GM21619 (cell line): ENCODE results near the gene DNAI2.
"Not testable (repeated sequence)": the region's sequence is repeated elsewhere in the genome, so short reads cannot be mapped to it uniquely, and the experiment has no call there.

ENCODE experiments used
- ATAC-seq: cut with Tn5 transposase; IDR thresholded peaks from one replicate; pipeline ENCODE4 v1.9.1; 2021; ENCODE audit not compliant: unreplicated experiment

DNAI2 gene

GRCh38 chr17:74245145-74245831, 28.7 kb upstream of the DNAI2 start:
- ATAC-seq: no peak

GRCh38 chr17:74245871-74246270, 28.2 kb upstream of the DNAI2 start:
- no peak for ATAC-seq

- no peak for ATAC-seq
Measured at GRCh38 chr17:74249590-74250270, 24.3 kb upstream of the DNAI2 start.

GRCh38 chr17:74250324-74250995, 23.6 kb upstream of the DNAI2 start:
- no peak for ATAC-seq

- ATAC-seq: no peak
Measured at GRCh38 chr17:74251051-74251450, 23.0 kb upstream of the DNAI2 start.

GRCh38 chr17:74251569-74251968, 22.5 kb upstream of the DNAI2 start:
- ATAC-seq: no peak

- ATAC-seq: no peak
Measured at GRCh38 chr17:74252211-74252610, 21.8 kb upstream of the DNAI2 start.

GRCh38 chr17:74253036-74253435, 21.0 kb upstream of the DNAI2 start:
- no peak for ATAC-seq

- ATAC-seq: no peak
Measured at GRCh38 chr17:74257311-74257710, 16.7 kb upstream of the DNAI2 start.

- ATAC-seq: no peak
Measured at GRCh38 chr17:74259667-74260524, 14.1 kb upstream of the DNAI2 start.

- no peak for ATAC-seq
Measured at GRCh38 chr17:74260525-74260850, 13.5 kb upstream of the DNAI2 start.

- ATAC-seq: no peak
Measured at GRCh38 chr17:74262601-74263000, 11.4 kb upstream of the DNAI2 start.

- ATAC-seq: not testable (repeated sequence)
Measured at GRCh38 chr17:74267054-74267453, 7.0 kb upstream of the DNAI2 start.

- no peak for ATAC-seq
Measured at GRCh38 chr17:74267579-74267978, 6.5 kb upstream of the DNAI2 start.

GRCh38 chr17:74267987-74268499, 6.0 kb upstream of the DNAI2 start:
- ATAC-seq: no peak

GRCh38 chr17:74268558-74268957, 5.5 kb upstream of the DNAI2 start:
- ATAC-seq: no peak

GRCh38 chr17:74270333-74270732, 3.7 kb upstream of the DNAI2 start:
- ATAC-seq: no peak

GRCh38 chr17:74271281-74271680, 2.8 kb upstream of the DNAI2 start:
- ATAC-seq: no peak

- no peak for ATAC-seq
Measured at GRCh38 chr17:74271901-74272561, 2.0 kb upstream of the DNAI2 start.

GRCh38 chr17:74272731-74273201, 1.3 kb upstream of the DNAI2 start:
- ATAC-seq: no peak
